H1 (cell line): ENCODE results near the gene DNAH8. TPM values are rescaled to one million over a fixed set of nuclear protein-coding genes. Genes with fewer than 3 reads are reported as not detected.

Experiments used
- CTCF ChIA-PET: fragments of 300-600 bp; sonication (Branson Sonifier 250); formaldehyde crosslinking; loops from one replicate; lab custom pipeline; 2021; ENCODE audit not compliant: partially characterized antibody; lab: Charles Lee
- POLR2A ChIA-PET: fragments of 300-600 bp; sonication (Branson Sonifier 250); formaldehyde crosslinking; loops from one replicate; lab custom pipeline; 2021; ENCODE audit warnings: inconsistent platforms; ENCODE audit not compliant: partially characterized antibody; lab: Charles Lee
- DNase-seq, 2 experiments: peaks; one replicate each; pipeline versions ENCODE4 v3.0.0 to v3.0.0-alpha.2; 2010 to 2022; ENCODE audit warnings: low spot score in 2 of 2, low read depth in 1 of 2, mixed read lengths in 1 of 2
- FAIRE-seq: peaks from 2 replicates; lab custom pipeline; 2011; peaks lifted over from hg19 to GRCh38; lab: Jason Lieb, UNC
- H2AFZ ChIP-seq: 2 replicates; pipeline ENCODE4 v1.8.1; 2012; ENCODE audit warnings: low read length, inconsistent platforms
- H2AK5ac ChIP-seq: 2 replicates; pipeline ENCODE4 v1.6.1; 2013; ENCODE audit warnings: low read depth, low read length
- H2BK120ac ChIP-seq: replicated peaks from 2 replicates; pipeline ENCODE3; 2013; ENCODE audit warnings: low read depth, low read length, inconsistent platforms
- H2BK12ac ChIP-seq: 2 replicates; pipeline ENCODE4 v1.6.1; 2013; ENCODE audit warnings: low read depth, low read length
- H2BK15ac ChIP-seq: 2 replicates; pipeline ENCODE4 v1.6.1; 2013; ENCODE audit warnings: low read length
- H2BK20ac ChIP-seq: 2 replicates; pipeline ENCODE4 v1.6.1; 2013; ENCODE audit warnings: low read length
- H2BK5ac ChIP-seq: 2 replicates; pipeline ENCODE4 v1.6.1; 2013; ENCODE audit warnings: low read depth, low read length
- H3K14ac ChIP-seq: 2 replicates; pipeline ENCODE4 v1.6.1; 2013; ENCODE audit warnings: inconsistent platforms; ENCODE audit not compliant: insufficient read length
- H3K18ac ChIP-seq: 2 replicates; pipeline ENCODE4 v1.6.1; 2013; ENCODE audit warnings: low read length; ENCODE audit errors: extremely low read depth
- H3K23ac ChIP-seq: 2 replicates; pipeline ENCODE4 v1.6.1; 2013; ENCODE audit warnings: inconsistent platforms; ENCODE audit not compliant: insufficient read length
- H3K23me2 ChIP-seq: 2 replicates; pipeline ENCODE4 v1.6.1; 2013; ENCODE audit warnings: low read depth, low read length
- H3K27ac ChIP-seq: 2 replicates; pipeline ENCODE4 v1.6.1; 2011; ENCODE audit warnings: low read depth, low read length, inconsistent platforms
- H3K27me3 ChIP-seq, 4 experiments: replicated peaks in 1 of 4; 1 replicate in 1 of 4; 2 replicates in 3 of 4; pipeline versions ENCODE4 v1.6.1 to v1.8.1; 2011 to 2013; ENCODE audit warnings: low read length in 3 of 4, mild to moderate bottlenecking in 3 of 4, inconsistent platforms in 2 of 4, mixed read lengths in 2 of 4, moderate library complexity in 1 of 4; ENCODE audit not compliant: control insufficient read depth in 3 of 4, insufficient read depth in 3 of 4; ENCODE audit errors: extremely low read depth in 1 of 4
- H3K36me3 ChIP-seq, 4 experiments: 2 replicates each; pipeline versions ENCODE4 v1.6.1 to v1.8.1; 2011 to 2013; ENCODE audit warnings: mild to moderate bottlenecking in 4 of 4, low read length in 3 of 4, moderate library complexity in 2 of 4, control low read depth in 1 of 4, inconsistent platforms in 1 of 4; ENCODE audit not compliant: insufficient read depth in 4 of 4, control insufficient read depth in 2 of 4
- H3K4ac ChIP-seq: replicated peaks from 2 replicates; pipeline ENCODE3; 2013; ENCODE audit warnings: low read length, low read depth, mixed read lengths, inconsistent platforms; ENCODE audit not compliant: insufficient read length
- H3K4me1 ChIP-seq, 4 experiments: replicated peaks in 1 of 4; 1 replicate in 1 of 4; 2 replicates in 3 of 4; pipeline versions ENCODE4 v1.6.1 to v1.8.1; 2011 to 2013; ENCODE audit warnings: low read length in 3 of 4, inconsistent platforms in 2 of 4, mixed read lengths in 1 of 4; ENCODE audit not compliant: insufficient read depth in 4 of 4, control insufficient read depth in 3 of 4
- H3K4me2 ChIP-seq, 2 experiments: 2 replicates each; pipeline versions ENCODE4 v1.6.1 to v1.8.1; 2011 to 2013; ENCODE audit warnings: low read depth in 2 of 2, low read length in 2 of 2, control low read depth in 1 of 2, inconsistent platforms in 1 of 2, mild to moderate bottlenecking in 1 of 2; ENCODE audit not compliant: insufficient read depth in 1 of 2
- H3K4me3 ChIP-seq, 4 experiments: fragments of 200-600, 300-600 bp in 1 of 4; sonication (generic), shearing (Covaris generic), sonication (Bioruptor Twin) in 1 of 4; 2 replicates each; pipeline versions ENCODE4 v1.5.1 to v1.8.1; 2011 to 2016; ENCODE audit warnings: low read length in 4 of 4, low read depth in 3 of 4, control low read depth in 2 of 4, inconsistent platforms in 2 of 4, mild to moderate bottlenecking in 2 of 4, mixed read lengths in 1 of 4, moderate library complexity in 1 of 4; ENCODE audit not compliant: insufficient read depth in 2 of 4; ENCODE audit errors: extremely low read depth in 1 of 4
- H3K56ac ChIP-seq: replicated peaks from 2 replicates; pipeline ENCODE3; 2013; ENCODE audit warnings: low read depth, mild to moderate bottlenecking, mixed read lengths, low read length, inconsistent platforms; ENCODE audit not compliant: insufficient read length
- H3K79me1 ChIP-seq: 2 replicates; pipeline ENCODE4 v1.6.1; 2013; ENCODE audit warnings: low read depth, low read length, control low read depth
- H3K79me2 ChIP-seq, 2 experiments: 2 replicates each; pipeline versions ENCODE4 v1.6.1 to v1.8.1; 2012 to 2013; ENCODE audit warnings: low read length in 2 of 2, mild to moderate bottlenecking in 2 of 2, inconsistent platforms in 1 of 2; ENCODE audit not compliant: insufficient read depth in 2 of 2, control insufficient read depth in 1 of 2
- H3K9ac ChIP-seq, 4 experiments: replicated peaks in 1 of 4; 1 replicate in 1 of 4; 2 replicates in 3 of 4; pipeline versions ENCODE4 v1.6.1 to v1.8.1; 2011 to 2013; ENCODE audit warnings: low read depth in 3 of 4, low read length in 3 of 4, control low read depth in 2 of 4, mild to moderate bottlenecking in 2 of 4, moderate library complexity in 2 of 4, inconsistent platforms in 1 of 4; ENCODE audit errors: extremely low read depth in 1 of 4
- H3K9me3 ChIP-seq, 2 experiments: 2 replicates each; pipeline versions ENCODE4 v1.6.1 to v1.8.1; 2012 to 2013; ENCODE audit warnings: mild to moderate bottlenecking in 2 of 2, moderate library complexity in 2 of 2, control low read depth in 1 of 2, inconsistent platforms in 1 of 2, low read depth in 1 of 2, low read length in 1 of 2, mixed read lengths in 1 of 2; ENCODE audit not compliant: insufficient read depth in 2 of 2
- H4K20me1 ChIP-seq, 2 experiments: replicated peaks in 1 of 2; 2 replicates each; pipeline versions ENCODE3 to v1.8.1; 2011 to 2013; ENCODE audit warnings: inconsistent platforms in 2 of 2, low read length in 2 of 2, mild to moderate bottlenecking in 1 of 2; ENCODE audit not compliant: insufficient read depth in 2 of 2, control insufficient read depth in 1 of 2
- H4K5ac ChIP-seq: 2 replicates; pipeline ENCODE4 v1.6.1; 2013; ENCODE audit warnings: low read length, low read depth, mixed read lengths, inconsistent platforms; ENCODE audit not compliant: insufficient read length
- H4K8ac ChIP-seq: 2 replicates; pipeline ENCODE4 v1.8.0; 2013; ENCODE audit warnings: mild to moderate bottlenecking, moderate library complexity, low read length, inconsistent platforms; ENCODE audit not compliant: insufficient read depth; ENCODE audit errors: extremely low read depth
- H4K91ac ChIP-seq: replicated peaks from 2 replicates; pipeline ENCODE3; 2013; ENCODE audit warnings: low read length, mixed read lengths, inconsistent platforms; ENCODE audit not compliant: insufficient read length
- BACH1 ChIP-seq: IDR thresholded peaks from 2 replicates; pipeline ENCODE4 v1.6.1; 2012; ENCODE audit warnings: low read length, improper control_type of control experiment
- CHD2 ChIP-seq: IDR thresholded peaks from 2 replicates; pipeline ENCODE4 v1.6.1; 2012; ENCODE audit warnings: low read length, improper control_type of control experiment
- POU5F1 ChIP-seq: IDR thresholded peaks from 2 replicates; pipeline ENCODE4 v1.6.1; 2011; ENCODE audit warnings: low read depth, mild to moderate bottlenecking, low read length, moderate library complexity
- SAP30 ChIP-seq: fragments of 300-600 bp; sonication (generic); IDR thresholded peaks from 2 replicates; pipeline ENCODE4 v1.7.1; 2012; ENCODE audit warnings: low read length, moderate library complexity, mild to moderate bottlenecking, inconsistent platforms; ENCODE audit not compliant: insufficient read depth, insufficient replicate concordance
- SUZ12 ChIP-seq: fragments of 200-600 bp; sonication (generic); IDR thresholded peaks from 2 replicates; pipeline ENCODE4 v1.6.1; 2012; ENCODE audit warnings: mild to moderate bottlenecking, inconsistent platforms, low read length, moderate library complexity, mixed read lengths
- TEAD4 ChIP-seq: IDR thresholded peaks from 2 replicates; pipeline ENCODE4 v1.6.1; 2012; ENCODE audit warnings: low read depth, low read length, inconsistent platforms, mixed read lengths
- USF2 ChIP-seq: IDR thresholded peaks from 2 replicates; pipeline ENCODE4 v1.6.1; 2011; ENCODE audit warnings: low read length, improper control_type of control experiment
- YY1 ChIP-seq: IDR thresholded peaks from 2 replicates; pipeline ENCODE4 v1.6.1; 2011; ENCODE audit warnings: low read depth, mild to moderate bottlenecking, low read length
- WGBS, 2 experiments: shearing (Covaris generic) in 1 of 2; methylation state at CpG; one replicate each; pipeline versions ENCODE4 v1.1.6 to v1.1.7; 2013 to 2015; ENCODE audit warnings: low lambda C conversion rate in 2 of 2, mixed read lengths in 2 of 2, inconsistent platforms in 1 of 2, low coverage in 1 of 2, missing lambda C conversion rate in 1 of 2; ENCODE audit not compliant: insufficient replicate concordance in 2 of 2, insufficient coverage in 1 of 2, insufficient read length in 1 of 2; ENCODE audit errors: extremely low coverage in 1 of 2, missing lambda C conversion rate in 1 of 2; 5-methylcytosine and 5-hydroxymethylcytosine counted together
- polyA plus RNA-seq, 7 experiments: library from polyadenylated mRNA; depleted of rRNA in 3 of 7; stranded (reverse) in 5 of 7; unstranded in 2 of 7; fragments of >200 nt in 5 of 7; fragments of 200-250 nt in 2 of 7; gene quantifications; 1 replicate in 5 of 7; 2 replicates in 1 of 7; 4 replicates in 1 of 7; pipeline versions ENCODE4 v1.2.1 to v1.2.3, GENCODE V29; 2011 to 2013; ENCODE audit warnings: missing spikeins in 2 of 7, mixed read lengths in 2 of 7
- total RNA-seq: library from RNA; stranded (reverse); fragmentation: NEBNext Ultra II Directional; extraction: Animal tissue kit (Norgen Biotek cat#: 25700); gene quantifications from 2 replicates; pipeline ENCODE4 v1.2.1, GENCODE V29; 2021

The DNAH8 gene
- total and polyA plus RNA-seq, 2 of the 8 experiments (the other 6 are each of a cell fraction or from before 2014, with no cell fraction given) = under 0.01 TPM; not detected in 1

- peaks cover 0 to 18% (median 3%) of the 10 kb centered on the region in 4 experiments; a peak in 2 of 8 replicates for H3K36me3 ChIP-seq
- H3K27ac ChIP-seq = no peak overlapping the region
- no peak overlapping the region for H4K5ac ChIP-seq
- TF ChIP-seq YY1 (no peak), SAP30 (no peak), USF2 (no peak), BACH1 (no peak), SUZ12 (no peak), POU5F1 (no peak), CHD2 (no peak), TEAD4 (no peak)
- H2BK12ac ChIP-seq = no peak overlapping the region
- no peak overlapping the region for H2BK5ac ChIP-seq
- H3K9me3 ChIP-seq = peaks cover 0 to 6% of the 10 kb centered on the region in 2 experiments; a peak in 1 of 4 replicates
- H3K23me2 ChIP-seq = peaks cover 4% of the 10 kb centered on the region; the same call in 1 of the 2 replicates
- no peak overlapping the region for H3K4ac ChIP-seq
- H3K23ac ChIP-seq = no peak overlapping the region
- peaks cover 3% of the 10 kb centered on the region; the same call in 1 of the 2 replicates for H3K79me1 ChIP-seq
- CTCF ChIA-PET = no interaction called here
- H3K9ac ChIP-seq = no peak overlapping the region
- no peak overlapping the region for H2BK120ac ChIP-seq
- DNase-seq (no peak), FAIRE-seq (no peak)
- H3K14ac ChIP-seq = no peak overlapping the region
- no peak overlapping the region for H2BK15ac ChIP-seq
- H3K4me2 ChIP-seq = no peak overlapping the region
- H3K79me2 ChIP-seq = peaks cover 3 to 75% of the 10 kb centered on the region in 2 experiments; a peak in 3 of 4 replicates
- H4K8ac ChIP-seq = no peak overlapping the region
- POLR2A ChIA-PET = no interaction called here
- no peaks in the 10 kb centered on the region for H3K4me1 ChIP-seq
- H2AK5ac ChIP-seq = no peak overlapping the region
- H3K4me3 ChIP-seq = no peak overlapping the region
- no peak overlapping the region for H3K18ac ChIP-seq
- no peak overlapping the region for H3K56ac ChIP-seq
- WGBS, 2 experiments = 83 to 89% methylated on average over 1 to 3 of the region's 3 CpGs
- no peak overlapping the region for H2BK20ac ChIP-seq
- H2AFZ ChIP-seq = no peak overlapping the region
- H4K20me1 ChIP-seq = peaks cover 0 to 11% of the 10 kb centered on the region in 2 experiments
- no peaks in the 10 kb centered on the region for H3K27me3 ChIP-seq
- H4K91ac ChIP-seq = no peak overlapping the region
These were observed 17.3 kb upstream of the DNAH8 start for GRCh38 chr6:38697846-38698245.
